Measurements from ENCODE around the gene SFXN2.

Gene SFXN2

GRCh38 chr10:102767428-102768160 lies 53.2 kb downstream of the SFXN2 start:
- DNase-seq (ENCODE audit: low spot score in 2 of 2) (no peak), ATAC-seq (replicated peaks; ENCODE audit: extremely low read depth, poor library complexity, severe bottlenecking) (no peak)
- H3K4me3 Mint-ChIP-seq = no peak overlapping the region
- no peak overlapping the region for H3K27ac Mint-ChIP-seq (ENCODE audit: low read depth)
- H3K4me1 Mint-ChIP-seq = peaks cover 52% of the 10 kb centered on the region
- peaks cover 12% of the 10 kb centered on the region for H3K36me3 Mint-ChIP-seq (ENCODE audit: insufficient read depth)
- no peaks in the 10 kb centered on the region for H3K27me3 Mint-ChIP-seq
- no peaks in the 10 kb centered on the region for H3K9me3 Mint-ChIP-seq

DNA sequence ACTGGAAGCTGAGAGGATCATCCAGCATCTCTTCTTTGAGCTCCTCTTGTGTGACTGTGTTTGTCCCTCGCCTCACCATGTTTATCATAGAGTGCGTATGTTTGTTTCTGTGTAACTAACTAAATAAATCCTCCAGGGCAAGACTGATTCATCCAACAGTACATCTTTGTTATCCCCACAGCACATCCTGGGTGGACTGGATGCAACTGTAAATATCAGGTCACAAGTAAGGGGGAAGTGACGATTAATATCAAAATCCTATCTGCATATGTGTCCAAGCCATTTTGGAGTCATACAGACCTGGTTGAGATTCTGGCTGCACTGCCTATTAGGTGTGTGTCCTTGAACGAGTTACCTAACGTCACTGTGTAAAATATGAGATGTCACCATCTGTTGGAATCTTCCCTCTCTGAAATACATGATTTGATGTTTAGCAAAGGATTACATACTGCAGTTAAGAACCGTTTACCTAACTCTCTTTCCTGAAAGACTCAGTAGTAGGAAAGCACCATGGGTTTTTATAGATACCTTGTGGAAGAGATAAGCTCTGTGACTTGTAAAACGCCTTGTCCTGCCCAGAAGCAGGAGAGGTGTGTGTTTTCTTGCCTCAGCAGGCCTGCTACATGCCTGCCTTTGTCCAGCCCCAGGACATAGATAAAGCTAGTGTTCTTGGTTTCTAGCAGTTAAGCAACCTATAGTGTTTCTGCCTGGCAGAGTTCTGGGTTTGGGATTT lies 55.1 kb downstream of the SFXN2 start:
- Mint-ChIP-seq H3K36me3 (ENCODE audit: insufficient read depth) (peaks cover 13% of the 10 kb centered on the region), H3K9me3 (no peaks in the 10 kb centered on the region), H3K4me1 (peaks cover 60% of the 10 kb centered on the region), H3K4me3 (no peak overlapping the region), H3K27ac (ENCODE audit: low read depth) (no peak overlapping the region), H3K27me3 (no peaks in the 10 kb centered on the region)
- DNase-seq (ENCODE audit: low spot score in 2 of 2) (no peak), ATAC-seq (replicated peaks; ENCODE audit: extremely low read depth, poor library complexity, severe bottlenecking) (no peak)

- Mint-ChIP-seq H3K4me1 (peaks cover 62% of the 10 kb centered on the region), H3K27me3 (no peaks in the 10 kb centered on the region), H3K27ac (ENCODE audit: low read depth) (peak overlapping the region; percentile 49), H3K9me3 (no peaks in the 10 kb centered on the region), H3K4me3 (no peak overlapping the region), H3K36me3 (ENCODE audit: insufficient read depth) (peaks cover 17% of the 10 kb centered on the region)
- no peak for ATAC-seq (replicated peaks; ENCODE audit: extremely low read depth, poor library complexity, severe bottlenecking)
- DNase-seq (ENCODE audit: low spot score in 2 of 2) = no peak
These were observed 55.7 kb downstream of the SFXN2 start for GRCh38 chr10:102770108-102770482.

- Mint-ChIP-seq H3K4me3 (no peak overlapping the region), H3K36me3 (ENCODE audit: insufficient read depth) (peaks cover 14% of the 10 kb centered on the region), H3K9me3 (no peaks in the 10 kb centered on the region), H3K27ac (ENCODE audit: low read depth) (peak overlapping the region; percentile 49), H3K4me1 (peaks cover 62% of the 10 kb centered on the region), H3K27me3 (no peaks in the 10 kb centered on the region)
- no peak for ATAC-seq (replicated peaks; ENCODE audit: extremely low read depth, poor library complexity, severe bottlenecking)
- DNase-seq (ENCODE audit: low spot score in 2 of 2) = no peak
These were observed 56.4 kb downstream of the SFXN2 start for GRCh38 chr10:102770792-102771191.

DNA sequence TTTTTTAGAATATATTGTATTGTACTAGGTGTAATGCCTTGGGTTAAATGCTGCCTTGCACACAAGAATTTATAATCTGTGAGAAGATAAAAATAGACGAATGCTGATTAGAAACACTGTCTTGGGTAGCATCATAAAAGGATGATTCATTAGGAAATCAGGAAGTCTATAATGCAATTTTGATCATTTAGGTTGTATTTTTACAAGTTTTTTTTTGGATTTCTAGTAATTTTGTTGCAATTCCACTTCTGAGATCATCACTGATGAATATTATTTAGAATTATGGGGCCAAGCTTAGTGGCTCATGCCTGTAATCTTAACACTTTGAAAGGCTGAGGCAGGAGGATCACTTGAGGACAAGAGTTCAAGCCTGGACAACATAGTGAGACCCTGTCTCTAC lies 58.9 kb downstream of the SFXN2 start:
- ATAC-seq (replicated peaks; ENCODE audit: extremely low read depth, poor library complexity, severe bottlenecking) (no peak), DNase-seq (ENCODE audit: low spot score in 2 of 2) (no peak)
- Mint-ChIP-seq H3K27me3 (no peaks in the 10 kb centered on the region), H3K27ac (ENCODE audit: low read depth) (peak overlapping the region; percentile 8), H3K36me3 (ENCODE audit: insufficient read depth) (peaks cover 10% of the 10 kb centered on the region), H3K4me1 (peaks cover 63% of the 10 kb centered on the region), H3K4me3 (no peak overlapping the region), H3K9me3 (no peaks in the 10 kb centered on the region)

DNA sequence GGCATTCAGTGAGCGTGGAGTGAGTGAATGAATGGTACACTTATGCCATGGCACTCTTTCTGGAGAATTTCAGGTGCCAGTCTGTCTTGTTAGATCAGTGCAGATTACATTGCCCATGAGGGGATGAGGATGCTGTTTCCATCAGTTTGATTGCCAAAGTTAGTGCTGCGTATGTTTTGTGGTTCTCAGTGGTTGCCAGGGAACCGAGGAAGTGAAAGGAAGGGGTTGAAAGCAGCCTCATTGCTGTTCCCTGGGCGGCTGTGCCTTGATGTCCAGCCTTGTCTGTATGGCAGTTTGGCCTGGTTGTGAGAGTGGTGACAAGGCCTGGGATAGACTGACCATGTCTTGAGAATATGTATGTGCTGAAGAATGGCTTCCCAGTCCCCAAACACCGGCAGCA lies 59.5 kb downstream of the SFXN2 start:
- Mint-ChIP-seq H3K4me1 (peaks cover 64% of the 10 kb centered on the region), H3K27ac (ENCODE audit: low read depth) (peak overlapping the region; percentile 8), H3K9me3 (no peaks in the 10 kb centered on the region), H3K4me3 (peak overlapping the region; percentile 31), H3K36me3 (ENCODE audit: insufficient read depth) (peaks cover 10% of the 10 kb centered on the region), H3K27me3 (no peaks in the 10 kb centered on the region)
- DNase-seq (ENCODE audit: low spot score in 2 of 2) (no peak), ATAC-seq (replicated peaks; ENCODE audit: extremely low read depth, poor library complexity, severe bottlenecking) (no peak)

DNA sequence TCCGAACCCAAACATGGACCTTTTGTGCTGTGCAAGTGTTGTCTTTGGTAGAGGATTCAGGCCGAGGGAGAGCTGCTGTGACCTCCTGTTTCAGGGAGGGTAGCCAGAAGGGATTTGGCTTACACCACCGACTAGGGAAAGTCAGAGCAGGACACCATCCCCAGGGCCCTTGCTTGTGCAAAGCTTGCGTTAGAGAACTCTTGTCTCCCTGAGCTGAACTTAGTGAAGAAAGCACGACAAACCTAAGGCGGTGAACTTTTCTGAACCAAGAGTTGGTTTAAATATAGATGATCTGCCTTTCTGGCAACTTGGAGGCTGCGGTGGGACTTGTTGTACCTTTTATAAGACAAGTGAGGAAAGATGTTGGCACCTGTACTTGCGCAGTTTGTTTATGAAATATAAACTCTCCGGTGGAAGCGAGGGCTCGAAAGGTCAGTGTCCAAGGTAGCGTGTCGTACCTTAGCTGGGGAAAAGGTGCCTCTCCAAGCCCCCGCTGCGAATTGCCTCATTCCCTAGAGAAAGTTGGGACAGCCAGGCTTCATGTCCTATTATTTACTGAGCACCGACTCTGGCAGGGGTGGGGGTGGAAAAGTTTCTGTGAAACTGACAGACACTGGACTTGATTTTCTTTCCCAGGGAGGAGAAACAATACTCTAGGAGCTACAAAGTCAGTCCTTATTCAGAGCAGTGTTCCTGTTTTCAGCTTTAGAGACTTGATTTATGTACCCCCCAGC lies 60.9 kb downstream of the SFXN2 start:
- Mint-ChIP-seq H3K4me3 (no peak overlapping the region), H3K4me1 (peaks cover 59% of the 10 kb centered on the region), H3K27ac (ENCODE audit: low read depth) (peak overlapping the region; percentile 16), H3K9me3 (no peaks in the 10 kb centered on the region), H3K27me3 (no peaks in the 10 kb centered on the region), H3K36me3 (ENCODE audit: insufficient read depth) (peaks cover 10% of the 10 kb centered on the region)
- DNase-seq (ENCODE audit: low spot score in 2 of 2) (no peak), ATAC-seq (replicated peaks; ENCODE audit: extremely low read depth, poor library complexity, severe bottlenecking) (no peak)

GRCh38 chr10:102775935-102776669 lies 61.7 kb downstream of the SFXN2 start:
- ATAC-seq (replicated peaks; ENCODE audit: extremely low read depth, poor library complexity, severe bottlenecking) (peak; percentile 6), DNase-seq (ENCODE audit: low spot score in 2 of 2) (no peak)
- Mint-ChIP-seq H3K4me1 (peaks cover 59% of the 10 kb centered on the region), H3K4me3 (no peak overlapping the region), H3K27ac (ENCODE audit: low read depth) (no peak overlapping the region), H3K36me3 (ENCODE audit: insufficient read depth) (peaks cover 13% of the 10 kb centered on the region), H3K27me3 (no peaks in the 10 kb centered on the region), H3K9me3 (no peaks in the 10 kb centered on the region)

DNA sequence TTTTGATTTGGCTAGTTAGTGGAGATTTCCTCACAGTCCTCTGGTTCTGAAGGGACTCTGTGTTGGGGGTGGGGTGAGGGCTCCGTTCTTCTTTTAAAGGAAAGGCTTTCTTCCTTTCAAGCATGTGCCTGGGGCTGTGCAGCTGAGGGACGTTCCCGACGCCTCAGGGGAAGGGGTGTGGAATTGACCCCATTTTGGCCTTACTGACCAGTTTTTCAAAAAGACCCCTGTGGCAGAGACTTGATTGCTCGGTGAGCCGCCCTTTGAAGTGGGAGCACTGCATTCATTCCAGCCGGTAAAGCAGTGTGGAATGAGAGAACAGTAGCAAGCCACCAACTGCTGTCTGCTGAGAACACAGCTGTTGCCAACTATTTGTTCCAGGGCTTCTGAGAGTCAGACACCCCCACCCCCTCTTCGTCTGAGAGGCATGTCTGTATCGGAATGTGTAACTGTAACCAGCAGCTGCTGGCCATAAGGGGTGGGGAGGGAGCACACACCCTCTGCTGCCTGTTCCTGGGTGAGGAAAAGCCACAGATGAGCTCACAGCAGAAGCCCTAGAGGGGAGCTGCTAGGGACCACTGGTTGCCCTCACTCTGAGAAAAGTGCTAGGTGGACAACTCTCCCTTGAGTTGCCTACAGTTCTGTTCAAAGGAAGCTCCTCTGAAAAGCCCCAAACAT lies 62.5 kb downstream of the SFXN2 start:
- Mint-ChIP-seq H3K36me3 (ENCODE audit: insufficient read depth) (peaks cover 14% of the 10 kb centered on the region), H3K27ac (ENCODE audit: low read depth) (no peak overlapping the region), H3K27me3 (no peaks in the 10 kb centered on the region), H3K4me1 (peaks cover 65% of the 10 kb centered on the region), H3K4me3 (no peak overlapping the region), H3K9me3 (no peaks in the 10 kb centered on the region)
- ATAC-seq (replicated peaks; ENCODE audit: extremely low read depth, poor library complexity, severe bottlenecking) (no peak), DNase-seq (ENCODE audit: low spot score in 2 of 2) (no peak)

- H3K9me3 Mint-ChIP-seq = no peaks in the 10 kb centered on the region
- peaks cover 13% of the 10 kb centered on the region for H3K36me3 Mint-ChIP-seq (ENCODE audit: insufficient read depth)
- H3K4me1 Mint-ChIP-seq = peaks cover 71% of the 10 kb centered on the region
- H3K4me3 Mint-ChIP-seq = no peak overlapping the region
- no peak for ATAC-seq (replicated peaks; ENCODE audit: extremely low read depth, poor library complexity, severe bottlenecking)
- no peak overlapping the region for H3K27ac Mint-ChIP-seq (ENCODE audit: low read depth)
- no peaks in the 10 kb centered on the region for H3K27me3 Mint-ChIP-seq
- DNase-seq (ENCODE audit: low spot score in 2 of 2) = no peak
These were observed 63.4 kb downstream of the SFXN2 start for GRCh38 chr10:102777711-102778453.

GRCh38 chr10:102778781-102779180 lies 64.3 kb downstream of the SFXN2 start:
- Mint-ChIP-seq H3K27ac (ENCODE audit: low read depth) (no peak overlapping the region), H3K4me3 (no peak overlapping the region), H3K36me3 (ENCODE audit: insufficient read depth) (peaks cover 11% of the 10 kb centered on the region), H3K4me1 (peaks cover 71% of the 10 kb centered on the region), H3K27me3 (no peaks in the 10 kb centered on the region), H3K9me3 (no peaks in the 10 kb centered on the region)
- DNase-seq (ENCODE audit: low spot score in 2 of 2) = no peak
- no peak for ATAC-seq (replicated peaks; ENCODE audit: extremely low read depth, poor library complexity, severe bottlenecking)
